PFSK-1 (cell line): ENCODE measurements around the gene MAMDC4.
"Not testable (repeated sequence)": the region's sequence is repeated elsewhere in the genome, so short reads cannot be mapped to it uniquely, and the experiment has no call there.

ENCODE experiments used
- FOXP2 ChIP-seq: optimal IDR thresholded peaks from 2 replicates; pipeline ENCODE3; 2011; ENCODE audit warnings: borderline replicate concordance, control low read depth, inconsistent platforms; ENCODE audit not compliant: insufficient read depth; ENCODE audit errors: extremely low read length, extremely low read depth
- POLR2AphosphoS5 ChIP-seq: IDR thresholded peaks from 2 replicates; pipeline ENCODE4 v1.6.1; 2012; ENCODE audit warnings: low read depth, mild to moderate bottlenecking, control low read depth, low read length, moderate library complexity
- REST ChIP-seq, 2 experiments: IDR thresholded peaks; 2 replicates each; pipeline versions ENCODE4 v1.6.1 to v1.8.0; 2011 to 2012; ENCODE audit warnings: low read depth in 2 of 2, low read length in 2 of 2, control low read depth in 1 of 2, inconsistent platforms in 1 of 2, mild to moderate bottlenecking in 1 of 2, moderate library complexity in 1 of 2; ENCODE audit not compliant: insufficient read depth in 1 of 2
- SIN3A ChIP-seq: IDR thresholded peaks from 2 replicates; pipeline ENCODE4 v1.6.1; 2012; ENCODE audit warnings: mild to moderate bottlenecking, low read length, moderate library complexity, borderline replicate concordance; ENCODE audit not compliant: insufficient read depth
- TAF1 ChIP-seq: IDR thresholded peaks from 2 replicates; pipeline ENCODE4 v1.6.1; 2012; ENCODE audit warnings: low read length, control low read depth, borderline replicate concordance; ENCODE audit not compliant: insufficient read depth

The MAMDC4 gene

GRCh38 chr9:136842380-136842948 is 9.7 kb upstream of the MAMDC4 start, which contains the start of gene AJM1:
AJM1 (plus strand) TSS chr9:136842478; CDS start chr9:136844415, 1,937 bp downstream.
- TF ChIP-seq REST (IDR thresholded peaks at IDR 0.05; ENCODE audit: insufficient read depth in 1 of 2, low read depth in 2 of 2, low read length in 2 of 2); SIN3A; POLR2AphosphoS5: not testable (repeated sequence)

- no peak for TF ChIP-seq SIN3A
- no peak for TF ChIP-seq POLR2AphosphoS5
- no peak for TF ChIP-seq FOXP2
- no peak for TF ChIP-seq TAF1
- TF ChIP-seq REST (IDR thresholded peaks at IDR 0.05; ENCODE audit: insufficient read depth in 1 of 2, low read depth in 2 of 2, low read length in 2 of 2), result no peak
These were observed 7.2 kb upstream of the MAMDC4 start for GRCh38 chr9:136844761-136845464.

- TF ChIP-seq POLR2AphosphoS5 (no peak), TAF1 (no peak), REST (IDR thresholded peaks at IDR 0.05; ENCODE audit: insufficient read depth in 1 of 2, low read depth in 2 of 2, low read length in 2 of 2) (no peak), FOXP2 (no peak), SIN3A (no peak)
These were observed 6.5 kb upstream of the MAMDC4 start for GRCh38 chr9:136845465-136846260.

- TF ChIP-seq SIN3A, result no peak
- no peak for TF ChIP-seq FOXP2
- TF ChIP-seq POLR2AphosphoS5, result no peak
These were observed 5.6 kb upstream of the MAMDC4 start for GRCh38 chr9:136846376-136847087.

GRCh38 chr9:136847088-136847825 is 4.9 kb upstream of the MAMDC4 start:
- TF ChIP-seq POLR2AphosphoS5, result no peak
- TF ChIP-seq REST (IDR thresholded peaks at IDR 0.05; ENCODE audit: insufficient read depth in 1 of 2, low read depth in 2 of 2, low read length in 2 of 2), result no peak
- TF ChIP-seq SIN3A, result no peak
- TF ChIP-seq TAF1, result no peak
- no peak for TF ChIP-seq FOXP2
